ENCODE results near the gene PFN3. TPM values are rescaled to one million over a fixed set of nuclear protein-coding genes. Genes with fewer than 3 reads are reported as not detected.

PFN3 gene
- total and polyA plus RNA-seq, 8 donors = not detected

DNA sequence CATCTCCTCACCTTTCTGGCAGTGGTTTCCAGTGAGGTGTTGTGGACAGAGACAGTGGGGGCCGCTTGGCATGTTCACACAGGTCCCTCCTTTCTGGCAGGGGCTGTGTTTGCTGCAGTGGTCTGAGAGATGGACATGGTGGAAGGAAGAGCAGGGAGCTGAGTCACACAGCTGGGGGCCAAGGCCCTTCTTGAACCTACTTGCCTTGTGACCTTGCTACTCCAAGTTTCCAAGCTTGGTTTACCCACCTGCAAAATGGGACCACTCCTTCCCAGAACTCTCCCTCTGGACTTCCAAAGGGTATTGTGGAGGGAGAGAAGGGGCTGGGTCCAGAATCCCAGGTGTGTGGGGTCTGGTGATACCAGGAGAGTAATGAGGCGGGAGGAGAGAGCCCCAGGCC lies 4.9 kb upstream of the PFN3 start:
- Histone ChIP-seq H3K9me3 (no peaks in the 10 kb centered on the region), H3K27me3 (peaks cover 0 to 1% (median 0%) of the 10 kb centered on the region in 4 donors), H3K36me3 (no peaks in the 10 kb centered on the region), H3K4me1 (peaks cover 4 to 14% (median 8%) of the 10 kb centered on the region in 3 donors), H3K27ac (no peak overlapping the region), H3K4me3 (no peak overlapping the region)
- 79 to 92% methylated on average over 2 of the region's 2 CpGs for WGBS, 2 donors
- ATAC-seq = no peak
- intact Hi-C loops (cut with DNase I) = loop anchor here in 1 of 3 donors (5.0 kb wide), 1 partner anchor 47 kb away; no protein-coding TSS in a partner anchor
- TF ChIP-seq, protein P1, sequence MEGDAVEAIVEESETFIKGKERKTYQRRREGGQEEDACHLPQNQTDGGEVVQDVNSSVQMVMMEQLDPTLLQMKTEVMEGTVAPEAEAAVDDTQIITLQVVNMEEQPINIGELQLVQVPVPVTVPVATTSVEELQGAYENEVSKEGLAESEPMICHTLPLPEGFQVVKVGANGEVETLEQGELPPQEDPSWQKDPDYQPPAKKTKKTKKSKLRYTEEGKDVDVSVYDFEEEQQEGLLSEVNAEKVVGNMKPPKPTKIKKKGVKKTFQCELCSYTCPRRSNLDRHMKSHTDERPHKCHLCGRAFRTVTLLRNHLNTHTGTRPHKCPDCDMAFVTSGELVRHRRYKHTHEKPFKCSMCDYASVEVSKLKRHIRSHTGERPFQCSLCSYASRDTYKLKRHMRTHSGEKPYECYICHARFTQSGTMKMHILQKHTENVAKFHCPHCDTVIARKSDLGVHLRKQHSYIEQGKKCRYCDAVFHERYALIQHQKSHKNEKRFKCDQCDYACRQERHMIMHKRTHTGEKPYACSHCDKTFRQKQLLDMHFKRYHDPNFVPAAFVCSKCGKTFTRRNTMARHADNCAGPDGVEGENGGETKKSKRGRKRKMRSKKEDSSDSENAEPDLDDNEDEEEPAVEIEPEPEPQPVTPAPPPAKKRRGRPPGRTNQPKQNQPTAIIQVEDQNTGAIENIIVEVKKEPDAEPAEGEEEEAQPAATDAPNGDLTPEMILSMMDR (IDR thresholded peaks at IDR 0.05) = no peak
- no peak for DNase-seq
- no peak for FAIRE-seq

DNA sequence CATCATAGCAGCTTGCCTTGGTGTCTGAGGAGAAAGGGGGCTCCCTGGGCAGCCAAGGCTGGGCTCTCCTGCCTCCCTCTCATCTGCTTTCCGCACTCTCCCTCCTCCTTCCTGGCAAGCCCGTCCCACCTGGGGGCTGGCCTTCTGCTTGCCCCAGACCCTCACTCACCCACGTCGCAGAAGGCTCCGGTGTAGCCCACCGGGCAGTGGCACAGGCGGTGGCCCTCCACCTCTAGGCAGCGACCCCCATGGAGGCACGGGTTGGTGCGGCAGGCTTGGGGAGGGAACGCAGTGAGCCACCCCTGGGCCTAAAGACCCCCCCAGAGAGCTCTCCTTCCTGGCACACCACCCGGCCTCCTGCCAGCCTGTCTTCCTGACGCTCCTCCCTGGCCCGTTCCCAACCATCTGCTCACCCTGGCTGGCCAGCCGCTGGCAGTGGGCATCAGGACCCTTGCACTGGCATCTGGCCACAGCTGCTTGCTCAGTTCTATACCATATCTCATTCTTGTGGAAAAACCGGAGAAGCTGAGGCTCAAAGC lies 4.2 kb upstream of the PFN3 start:
- ATAC-seq = no peak
- DNase-seq = peak in 3 of 6 donors; percentile 38 to 75 (median 61)
- H3K4me1 ChIP-seq = peaks cover 4 to 14% (median 8%) of the 10 kb centered on the region in 3 donors

DNA sequence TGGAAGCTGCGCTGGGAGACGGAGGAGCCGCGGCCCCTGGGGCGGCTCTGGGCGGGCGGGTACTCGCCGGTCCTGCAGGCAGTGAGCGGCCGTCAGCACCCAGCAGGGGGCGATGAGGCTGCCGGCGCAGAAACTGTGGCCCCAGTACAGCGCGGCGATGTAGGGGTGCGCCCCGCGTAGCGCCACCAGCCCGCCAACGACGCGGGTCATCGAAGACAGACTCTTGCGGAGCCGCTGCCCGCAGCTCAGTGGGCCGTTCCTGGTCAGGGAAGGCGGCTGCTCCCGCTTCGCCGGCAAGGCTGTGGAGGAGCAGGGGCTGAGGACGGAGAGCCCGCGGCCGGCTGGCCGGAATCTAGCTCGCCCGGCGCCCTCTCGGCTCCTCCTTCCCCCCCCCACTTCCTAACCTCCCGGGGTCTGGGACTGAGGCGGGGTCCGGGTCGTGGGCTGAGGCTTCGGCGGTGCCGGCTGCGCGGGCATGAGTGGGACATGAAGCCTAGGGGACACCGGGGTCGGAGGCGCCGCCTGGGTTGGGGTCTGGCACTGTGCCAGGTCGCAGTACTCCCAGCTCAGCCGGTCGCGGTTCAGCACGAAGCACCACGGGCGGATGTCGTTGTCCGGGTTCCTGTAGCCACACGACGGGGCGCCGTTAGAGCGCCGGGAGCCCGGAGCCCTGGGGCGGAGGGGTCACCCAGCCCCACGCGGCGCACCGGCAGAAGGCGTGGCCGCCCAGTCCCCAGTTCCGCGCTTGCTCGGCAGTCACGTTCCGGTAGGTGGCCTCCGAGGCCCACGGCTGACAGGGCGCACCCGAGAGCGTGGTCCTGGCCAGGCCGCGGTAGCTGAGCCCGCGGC lies 3.6 kb upstream of the PFN3 start:
- Histone ChIP-seq H3K27me3 (peaks cover 0 to 8% (median 0%) of the 10 kb centered on the region in 4 donors), H3K36me3 (no peaks in the 10 kb centered on the region), H3K4me1 (peaks cover 4 to 14% (median 8%) of the 10 kb centered on the region in 3 donors), H3K9me3 (no peaks in the 10 kb centered on the region), H3K4me3 (peak overlapping the region; percentile 17 to 70 (median 56)), H3K27ac (no peak overlapping the region)
- 0% methylated on average over 77 to 93 of the region's 93 CpGs for WGBS, 2 donors
- intact Hi-C loops (cut with DNase I) = no loop called here
- peak; percentile 82 to 96 (median 88) for DNase-seq
- peak; percentile 86 to 92 (median 88) for ATAC-seq
- TF ChIP-seq, protein P1 (IDR thresholded peaks at IDR 0.05) = peak; percentile 42 to 66 (median 54)
- no peak for FAIRE-seq

More for the DNA sequence above, 4.2 kb upstream of the PFN3 start:
- peak overlapping the region; percentile 17 to 70 (median 56) for H3K4me3 ChIP-seq
- TF ChIP-seq, protein P1 (IDR thresholded peaks at IDR 0.05) = no peak
- intact Hi-C loops (cut with DNase I) = loop anchor here in 1 of 3 donors (5.0 kb wide), 1 partner anchor 48 kb away; no protein-coding TSS in a partner anchor
- no peaks in the 10 kb centered on the region for H3K36me3 ChIP-seq
- no peak overlapping the region for H3K27ac ChIP-seq
- 30 to 47% methylated on average over 10 to 16 of the region's 16 CpGs for WGBS, 2 donors
- H3K9me3 ChIP-seq = no peaks in the 10 kb centered on the region
- peaks cover 0 to 7% (median 0%) of the 10 kb centered on the region in 4 donors for H3K27me3 ChIP-seq
- FAIRE-seq = no peak

DNA sequence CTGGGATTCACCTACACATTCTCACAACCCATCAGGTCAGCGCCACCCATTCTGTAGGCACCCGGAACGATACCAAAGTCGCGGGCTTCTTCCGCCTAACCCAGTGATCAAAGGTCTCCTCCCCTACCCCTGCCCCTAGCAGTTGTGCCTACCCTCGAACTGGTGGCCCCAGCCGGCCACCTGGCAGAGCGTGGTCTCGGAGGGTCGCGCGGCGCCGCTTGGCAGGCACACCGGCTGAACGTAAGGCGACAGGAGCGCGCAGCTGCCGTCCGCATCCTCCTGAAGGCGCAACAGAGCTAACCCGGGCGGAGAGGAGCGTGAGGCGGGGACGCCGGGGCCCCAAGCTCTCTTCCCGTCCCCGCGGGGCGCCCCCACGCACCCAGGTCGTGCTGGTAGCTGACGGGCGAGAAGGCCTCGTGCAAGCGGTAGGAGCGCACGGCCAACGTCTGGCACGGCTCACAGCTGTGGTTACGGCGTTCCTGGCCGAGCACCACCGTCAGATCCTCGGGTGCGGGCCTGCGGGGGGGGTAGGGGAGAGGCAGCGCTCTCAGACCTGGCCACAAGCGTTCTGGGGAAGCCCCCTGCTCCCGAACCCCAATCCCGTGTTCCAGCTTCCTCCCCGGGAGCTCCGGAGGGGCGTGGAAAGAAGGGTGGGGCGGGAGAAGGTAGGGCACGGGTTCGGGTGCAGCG lies 2.8 kb upstream of the PFN3 start:
- peaks cover 4 to 14% (median 8%) of the 10 kb centered on the region in 3 donors for H3K4me1 ChIP-seq
- DNase-seq (peak in 3 of 6 donors; percentile 62 to 81 (median 69)), FAIRE-seq (no peak), ATAC-seq (peak; percentile 13 to 26 (median 22))
- no peaks in the 10 kb centered on the region for H3K9me3 ChIP-seq
- TF ChIP-seq, protein P1 (IDR thresholded peaks at IDR 0.05) = no peak
- no peak overlapping the region for H3K27ac ChIP-seq
- H3K27me3 ChIP-seq = peaks cover 0 to 8% (median 0%) of the 10 kb centered on the region in 4 donors
- intact Hi-C loops (cut with DNase I) = no loop called here
- H3K4me3 ChIP-seq = peak overlapping the region; percentile 17 to 70 (median 56)
- WGBS, 2 donors = 2 to 3% methylated on average over 56 to 61 of the region's 61 CpGs
- no peaks in the 10 kb centered on the region for H3K36me3 ChIP-seq

Data from pancreas (tissue), 10 donors.